ENCODE data around the gene WSB1.
"Not testable (repeated sequence)": the region's sequence is repeated elsewhere in the genome, so short reads cannot be mapped to it uniquely, and the experiment has no call there.

The WSB1 gene

DNA sequence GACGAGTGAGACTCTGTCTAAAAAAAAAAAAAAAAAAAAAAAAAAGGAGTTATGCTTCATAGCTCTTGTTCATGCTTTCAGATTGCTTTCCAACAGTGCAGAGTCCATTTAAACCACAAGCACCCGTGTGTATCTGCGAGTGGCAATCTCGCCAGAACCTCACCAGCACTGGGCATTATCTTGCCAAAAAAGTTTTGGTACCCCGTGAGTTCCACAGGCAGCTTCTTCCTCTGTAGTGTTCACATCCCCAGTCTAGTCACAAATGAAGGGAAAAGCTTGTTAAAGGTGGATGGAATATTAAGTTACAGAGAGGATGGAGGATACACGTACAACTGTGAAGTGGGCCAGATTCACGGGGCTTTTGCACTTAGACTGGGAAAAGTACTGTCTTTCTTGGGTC lies 33.5 kb downstream of the WSB1 start (continued):
- no peak for TF ChIP-seq GLIS3 (CRISPR knock-in tag; IDR thresholded peaks at IDR 0.05)
- TF ChIP-seq CSDC2 (CRISPR knock-in tag; IDR thresholded peaks at IDR 0.05), result no peak
- no peak for TF ChIP-seq BACH2 (CRISPR knock-in tag; IDR thresholded peaks at IDR 0.05; ENCODE audit: borderline replicate concordance)

GRCh38 chr17:27327871-27328270 lies 34.0 kb downstream of the WSB1 start:
- ATAC-seq, result no peak

DNA sequence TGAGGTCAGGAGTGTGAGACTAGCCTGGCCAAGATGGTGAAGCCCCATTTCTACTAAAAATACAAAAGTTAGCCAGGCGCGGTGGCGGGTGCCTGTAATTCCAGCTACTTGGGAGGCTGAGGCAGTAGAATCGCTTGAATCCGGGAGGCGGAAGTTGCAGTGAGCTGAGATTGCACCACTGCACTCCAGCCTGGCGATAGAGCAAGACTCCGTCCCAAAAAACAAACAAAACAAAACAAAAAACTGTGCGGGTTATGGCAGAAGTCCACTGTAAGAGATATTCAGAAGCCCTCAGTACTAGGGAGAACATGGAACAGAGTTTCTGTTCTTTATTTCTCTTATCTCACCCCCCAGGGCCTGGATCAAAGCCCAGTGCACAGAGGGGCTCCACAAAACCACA lies 34.8 kb downstream of the WSB1 start:
- ATAC-seq, result not testable (repeated sequence)

More at GRCh38 chr17:27327871-27328270, 34.0 kb downstream of the WSB1 start:
- TF ChIP-seq CSDC2 (CRISPR knock-in tag; IDR thresholded peaks at IDR 0.05) (no peak), ZFP30 (CRISPR knock-in tag; IDR thresholded peaks at IDR 0.05) (no peak), OSR1 (CRISPR knock-in tag; IDR thresholded peaks at IDR 0.05) (no peak), ARNTL (CRISPR knock-in tag; IDR thresholded peaks at IDR 0.05; ENCODE audit: borderline replicate concordance, low read depth) (no peak), ZC3H10 (CRISPR knock-in tag; IDR thresholded peaks at IDR 0.05) (no peak), CREB5 (CRISPR knock-in tag; IDR thresholded peaks at IDR 0.05; ENCODE audit: low read depth) (no peak), PPARA (CRISPR knock-in tag; IDR thresholded peaks at IDR 0.05; ENCODE audit: borderline replicate concordance) (no peak), ZNF8 (CRISPR knock-in tag; IDR thresholded peaks at IDR 0.05) (no peak), TCF4 (CRISPR knock-in tag; IDR thresholded peaks at IDR 0.05; ENCODE audit: borderline replicate concordance) (no peak), GLIS3 (CRISPR knock-in tag; IDR thresholded peaks at IDR 0.05) (no peak), ESRRG (CRISPR knock-in tag; IDR thresholded peaks at IDR 0.05) (no peak), BACH2 (CRISPR knock-in tag; IDR thresholded peaks at IDR 0.05; ENCODE audit: borderline replicate concordance) (no peak), ISL1 (CRISPR knock-in tag; IDR thresholded peaks at IDR 0.05) (no peak)
- TF ChIP-seq, protein P1, sequence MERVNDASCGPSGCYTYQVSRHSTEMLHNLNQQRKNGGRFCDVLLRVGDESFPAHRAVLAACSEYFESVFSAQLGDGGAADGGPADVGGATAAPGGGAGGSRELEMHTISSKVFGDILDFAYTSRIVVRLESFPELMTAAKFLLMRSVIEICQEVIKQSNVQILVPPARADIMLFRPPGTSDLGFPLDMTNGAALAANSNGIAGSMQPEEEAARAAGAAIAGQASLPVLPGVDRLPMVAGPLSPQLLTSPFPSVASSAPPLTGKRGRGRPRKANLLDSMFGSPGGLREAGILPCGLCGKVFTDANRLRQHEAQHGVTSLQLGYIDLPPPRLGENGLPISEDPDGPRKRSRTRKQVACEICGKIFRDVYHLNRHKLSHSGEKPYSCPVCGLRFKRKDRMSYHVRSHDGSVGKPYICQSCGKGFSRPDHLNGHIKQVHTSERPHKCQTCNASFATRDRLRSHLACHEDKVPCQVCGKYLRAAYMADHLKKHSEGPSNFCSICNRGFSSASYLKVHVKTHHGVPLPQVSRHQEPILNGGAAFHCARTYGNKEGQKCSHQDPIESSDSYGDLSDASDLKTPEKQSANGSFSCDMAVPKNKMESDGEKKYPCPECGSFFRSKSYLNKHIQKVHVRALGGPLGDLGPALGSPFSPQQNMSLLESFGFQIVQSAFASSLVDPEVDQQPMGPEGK (CRISPR knock-in tag; IDR thresholded peaks at IDR 0.05; ENCODE audit: borderline replicate concordance), result no peak
- TF ChIP-seq, protein P2, sequence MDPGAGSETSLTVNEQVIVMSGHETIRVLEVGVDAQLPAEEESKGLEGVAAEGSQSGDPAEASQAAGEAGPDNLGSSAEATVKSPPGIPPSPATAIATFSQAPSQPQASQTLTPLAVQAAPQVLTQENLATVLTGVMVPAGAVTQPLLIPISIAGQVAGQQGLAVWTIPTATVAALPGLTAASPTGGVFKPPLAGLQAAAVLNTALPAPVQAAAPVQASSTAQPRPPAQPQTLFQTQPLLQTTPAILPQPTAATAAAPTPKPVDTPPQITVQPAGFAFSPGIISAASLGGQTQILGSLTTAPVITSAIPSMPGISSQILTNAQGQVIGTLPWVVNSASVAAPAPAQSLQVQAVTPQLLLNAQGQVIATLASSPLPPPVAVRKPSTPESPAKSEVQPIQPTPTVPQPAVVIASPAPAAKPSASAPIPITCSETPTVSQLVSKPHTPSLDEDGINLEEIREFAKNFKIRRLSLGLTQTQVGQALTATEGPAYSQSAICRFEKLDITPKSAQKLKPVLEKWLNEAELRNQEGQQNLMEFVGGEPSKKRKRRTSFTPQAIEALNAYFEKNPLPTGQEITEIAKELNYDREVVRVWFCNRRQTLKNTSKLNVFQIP (CRISPR knock-in tag; IDR thresholded peaks at IDR 0.05; ENCODE audit: borderline replicate concordance, low read depth), result no peak

GRCh38 chr17:27329146-27329805 lies 35.4 kb downstream of the WSB1 start:
- TF ChIP-seq CREB5 (CRISPR knock-in tag; IDR thresholded peaks at IDR 0.05; ENCODE audit: low read depth), result no peak
- no peak for TF ChIP-seq ZFP30 (CRISPR knock-in tag; IDR thresholded peaks at IDR 0.05)
- no peak for TF ChIP-seq RARB (CRISPR knock-in tag; IDR thresholded peaks at IDR 0.05)
- no peak for TF ChIP-seq ARNTL (CRISPR knock-in tag; IDR thresholded peaks at IDR 0.05; ENCODE audit: borderline replicate concordance, low read depth)
- TF ChIP-seq, protein P2 (CRISPR knock-in tag; IDR thresholded peaks at IDR 0.05; ENCODE audit: borderline replicate concordance, low read depth), result no peak
- TF ChIP-seq SNAI2 (CRISPR knock-in tag; IDR thresholded peaks at IDR 0.05), result no peak
- TF ChIP-seq ZNF8 (CRISPR knock-in tag; IDR thresholded peaks at IDR 0.05), result no peak
- TF ChIP-seq, protein P1 (CRISPR knock-in tag; IDR thresholded peaks at IDR 0.05; ENCODE audit: borderline replicate concordance), result no peak
- no peak for TF ChIP-seq ZC3H10 (CRISPR knock-in tag; IDR thresholded peaks at IDR 0.05)
- no peak for TF ChIP-seq TCF4 (CRISPR knock-in tag; IDR thresholded peaks at IDR 0.05; ENCODE audit: borderline replicate concordance)
- no peak for TF ChIP-seq PPARA (CRISPR knock-in tag; IDR thresholded peaks at IDR 0.05; ENCODE audit: borderline replicate concordance)
- no peak for TF ChIP-seq CSRNP3 (CRISPR knock-in tag; IDR thresholded peaks at IDR 0.05)
- no peak for TF ChIP-seq TOX (CRISPR knock-in tag; IDR thresholded peaks at IDR 0.05; ENCODE audit: borderline replicate concordance)
- no peak for TF ChIP-seq ZNF565 (CRISPR knock-in tag; conservative IDR thresholded peaks at IDR 0.05; ENCODE audit: low read depth)
- ATAC-seq, result no peak
